BJ (cell line): ENCODE results near the gene LRRC74A. TPM values are rescaled to one million over a fixed set of nuclear protein-coding genes. Genes with fewer than 3 reads are reported as not detected.

ENCODE experiments used
- CTCF ChIA-PET: fragments of 350-600 bp; formaldehyde crosslinking; extraction: SDS; loops from one replicate; lab custom pipeline; 2021; ENCODE audit warnings: antibody characterized with exemption, inconsistent platforms; lab: Yijun Ruan, JAX
- POLR2A ChIA-PET: fragments of 300-600 bp; sonication (Branson Sonifier 250); formaldehyde crosslinking; extraction: SDS; loops from one replicate; lab custom pipeline; 2021; ENCODE audit warnings: antibody characterized with exemption; lab: Charles Lee
- DNase-seq: peaks from one replicate; pipeline ENCODE4 v3.0.0-alpha.2; 2011; ENCODE audit warnings: low read depth
- H3K27me3 ChIP-seq: 2 replicates; pipeline ENCODE4 v1.6.0; 2011; ENCODE audit warnings: low read length; ENCODE audit not compliant: control insufficient read depth, insufficient read depth
- H3K36me3 ChIP-seq: 2 replicates; pipeline ENCODE4 v1.5.1; 2011; ENCODE audit warnings: low read length; ENCODE audit not compliant: control insufficient read depth, insufficient read depth
- H3K4me3 ChIP-seq: 2 replicates; pipeline ENCODE4 v1.5.1; 2011; ENCODE audit warnings: low read depth, mild to moderate bottlenecking, control low read depth, low read length
- polyA plus RNA-seq: library from polyadenylated mRNA; depleted of rRNA; stranded (reverse); fragments of >200 nt; gene quantifications from 2 replicates; pipeline ENCODE4 v1.2.3, GENCODE V29; 2011
- TF ChIP-seq, protein P1 (sequence below): IDR thresholded peaks from 2 replicates; pipeline ENCODE4 v1.5.1; 2011; ENCODE audit warnings: low read depth, mild to moderate bottlenecking, control low read depth, inconsistent platforms, low read length, moderate library complexity; ENCODE audit not compliant: insufficient read depth

The LRRC74A gene
- polyA plus RNA-seq, 1 experiment, result not detected

DNA sequence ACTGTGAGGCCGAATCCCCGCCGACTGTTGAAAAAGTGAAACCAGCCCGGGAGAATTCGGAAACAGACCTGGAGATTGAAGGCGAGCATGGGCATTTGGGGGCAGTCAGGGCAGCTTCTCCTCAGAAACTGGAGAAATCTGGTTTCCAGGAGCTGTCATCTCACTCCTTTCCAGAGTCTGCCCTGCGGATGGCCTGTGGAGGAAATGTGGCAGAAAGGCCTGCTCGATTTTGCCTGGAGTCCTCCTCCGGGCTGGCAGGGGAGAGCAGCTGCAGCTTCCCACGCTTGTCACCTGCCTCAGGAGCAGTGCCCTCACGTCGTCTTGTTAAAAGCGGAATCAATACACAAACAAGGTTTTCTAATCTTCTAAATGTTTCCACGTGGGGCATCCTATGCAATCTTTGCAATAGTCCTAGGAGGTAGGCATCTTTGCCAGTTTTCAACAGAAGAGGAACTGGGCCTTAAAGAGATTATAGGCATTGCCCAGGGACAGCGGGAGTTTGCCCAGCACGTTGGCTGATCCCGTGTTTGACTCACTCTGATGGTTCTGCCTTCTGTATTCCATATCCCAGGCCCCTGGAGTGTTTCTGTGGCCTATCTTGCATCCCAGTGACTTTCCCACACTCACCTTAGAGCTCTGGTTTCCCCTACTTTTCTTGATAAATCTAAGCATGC lies 2.3 kb downstream of the LRRC74A start:
- DNase-seq, result no peak
- TF ChIP-seq, protein P1, sequence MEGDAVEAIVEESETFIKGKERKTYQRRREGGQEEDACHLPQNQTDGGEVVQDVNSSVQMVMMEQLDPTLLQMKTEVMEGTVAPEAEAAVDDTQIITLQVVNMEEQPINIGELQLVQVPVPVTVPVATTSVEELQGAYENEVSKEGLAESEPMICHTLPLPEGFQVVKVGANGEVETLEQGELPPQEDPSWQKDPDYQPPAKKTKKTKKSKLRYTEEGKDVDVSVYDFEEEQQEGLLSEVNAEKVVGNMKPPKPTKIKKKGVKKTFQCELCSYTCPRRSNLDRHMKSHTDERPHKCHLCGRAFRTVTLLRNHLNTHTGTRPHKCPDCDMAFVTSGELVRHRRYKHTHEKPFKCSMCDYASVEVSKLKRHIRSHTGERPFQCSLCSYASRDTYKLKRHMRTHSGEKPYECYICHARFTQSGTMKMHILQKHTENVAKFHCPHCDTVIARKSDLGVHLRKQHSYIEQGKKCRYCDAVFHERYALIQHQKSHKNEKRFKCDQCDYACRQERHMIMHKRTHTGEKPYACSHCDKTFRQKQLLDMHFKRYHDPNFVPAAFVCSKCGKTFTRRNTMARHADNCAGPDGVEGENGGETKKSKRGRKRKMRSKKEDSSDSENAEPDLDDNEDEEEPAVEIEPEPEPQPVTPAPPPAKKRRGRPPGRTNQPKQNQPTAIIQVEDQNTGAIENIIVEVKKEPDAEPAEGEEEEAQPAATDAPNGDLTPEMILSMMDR, result no peak
- Histone ChIP-seq H3K27me3 (peaks cover 2% of the 10 kb centered on the region), H3K36me3 (no peaks in the 10 kb centered on the region), H3K4me3 (peak overlapping the region; percentile 20; the same call in 1 of the 2 replicates)
- ChIA-PET POLR2A (no interaction called here), CTCF (interaction anchor here (1.5 to 3.0 kb wide), 2 partner anchors 10 to 118 kb away, joined by 5 to 8 read pairs; no protein-coding TSS in a partner anchor)

GRCh38 chr14:76829013-76829365 lies 2.8 kb downstream of the LRRC74A start:
- POLR2A ChIA-PET, result no interaction called here
- CTCF ChIA-PET, result interaction anchor here (1.5 to 3.0 kb wide), 2 partner anchors 9 to 119 kb away, joined by 5 to 8 read pairs; no protein-coding TSS in a partner anchor
- no peaks in the 10 kb centered on the region for H3K36me3 ChIP-seq
- H3K27me3 ChIP-seq, result peaks cover 2% of the 10 kb centered on the region
- TF ChIP-seq, protein P1, result no peak
- no peak overlapping the region for H3K4me3 ChIP-seq
- no peak for DNase-seq

DNA sequence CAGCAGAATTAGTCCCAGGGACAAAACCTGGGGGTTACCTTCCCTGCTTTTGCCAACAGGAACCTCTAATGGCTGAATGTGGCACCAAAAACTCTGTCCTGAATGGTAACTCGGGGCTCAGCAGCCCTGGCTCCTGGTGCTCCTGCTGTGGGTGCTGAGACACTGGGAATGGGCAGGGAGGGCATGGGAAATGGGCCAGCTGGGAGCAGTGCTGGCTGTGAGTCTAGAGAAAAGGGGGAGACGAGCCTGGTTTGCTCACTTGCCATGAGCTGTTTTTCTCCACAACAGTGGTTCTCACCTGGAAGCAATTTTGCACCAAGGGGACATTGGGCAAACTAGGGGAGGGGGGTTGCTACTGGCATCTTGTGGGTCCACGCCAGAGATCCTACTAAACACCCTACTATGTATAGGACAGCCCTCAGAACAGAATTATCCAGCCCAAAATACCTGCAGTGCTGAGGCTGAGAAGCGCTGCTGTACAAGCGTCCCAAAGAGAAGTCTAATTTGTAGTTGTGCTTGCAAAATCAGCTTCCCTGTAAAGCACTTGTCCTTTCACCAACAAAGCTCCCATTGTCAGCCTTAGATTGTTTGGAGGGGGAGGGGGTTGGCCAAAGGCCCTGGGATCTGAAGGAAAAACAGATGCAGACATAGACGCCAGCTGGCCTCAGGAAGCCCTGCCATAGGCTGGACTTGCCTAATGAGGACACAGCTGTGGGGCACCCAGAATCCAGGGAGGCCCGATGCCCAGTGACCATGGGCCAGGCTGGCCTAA lies 3.6 kb downstream of the LRRC74A start:
- no peak for DNase-seq
- TF ChIP-seq, protein P1, result no peak
- Histone ChIP-seq H3K36me3 (no peaks in the 10 kb centered on the region), H3K27me3 (peaks cover 5% of the 10 kb centered on the region), H3K4me3 (no peak overlapping the region)
- CTCF ChIA-PET, result interaction anchor here (1.5 to 3.0 kb wide), 2 partner anchors 8 to 120 kb away, joined by 5 to 8 read pairs; no protein-coding TSS in a partner anchor
- POLR2A ChIA-PET, result no interaction called here

DNA sequence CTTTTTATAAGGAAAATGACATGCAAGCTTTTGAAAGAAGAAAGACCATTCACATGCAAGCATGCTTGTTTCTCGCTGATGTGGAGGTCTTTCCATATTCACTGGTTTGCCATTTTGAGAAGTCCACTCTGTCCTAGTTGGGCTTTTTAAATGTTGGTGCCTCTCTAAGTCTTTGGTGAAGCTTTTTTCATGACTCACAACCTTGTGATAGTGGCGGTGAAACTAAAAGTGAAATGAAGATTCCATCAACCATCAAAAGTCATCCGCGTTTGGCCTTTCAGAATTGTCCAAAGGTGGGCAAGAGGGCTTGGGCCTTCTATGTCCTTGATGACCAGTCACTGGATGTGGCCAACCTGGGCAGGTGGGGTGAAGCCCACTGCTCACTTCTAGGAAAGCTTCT lies 4.3 kb downstream of the LRRC74A start:
- TF ChIP-seq, protein P1, result no peak
- POLR2A ChIA-PET, result no interaction called here
- no peak overlapping the region for H3K4me3 ChIP-seq
- no peak for DNase-seq
- H3K36me3 ChIP-seq, result no peaks in the 10 kb centered on the region
- H3K27me3 ChIP-seq, result peaks cover 7% of the 10 kb centered on the region
- CTCF ChIA-PET, result interaction anchor here (3.0 kb wide), 1 partner anchor 120 kb away, joined by 8 read pairs; no protein-coding TSS in a partner anchor

- DNase-seq, result no peak
- H3K36me3 ChIP-seq, result no peaks in the 10 kb centered on the region
- TF ChIP-seq, protein P1, result no peak
- H3K4me3 ChIP-seq, result no peak overlapping the region
- CTCF ChIA-PET, result no interaction called here
- POLR2A ChIA-PET, result no interaction called here
- H3K27me3 ChIP-seq, result peaks cover 7% of the 10 kb centered on the region
Measured at GRCh38 chr14:76832503-76832988, 6.3 kb downstream of the LRRC74A start.
